ENCODE data around the gene DCTD.

The DCTD gene

GRCh38 chr4:182920676-182921075 lies 3.5 kb upstream of the DCTD start:
- no peak overlapping the region for H2AFZ ChIP-seq (ENCODE audit: low read length, unreplicated experiment)

DNA sequence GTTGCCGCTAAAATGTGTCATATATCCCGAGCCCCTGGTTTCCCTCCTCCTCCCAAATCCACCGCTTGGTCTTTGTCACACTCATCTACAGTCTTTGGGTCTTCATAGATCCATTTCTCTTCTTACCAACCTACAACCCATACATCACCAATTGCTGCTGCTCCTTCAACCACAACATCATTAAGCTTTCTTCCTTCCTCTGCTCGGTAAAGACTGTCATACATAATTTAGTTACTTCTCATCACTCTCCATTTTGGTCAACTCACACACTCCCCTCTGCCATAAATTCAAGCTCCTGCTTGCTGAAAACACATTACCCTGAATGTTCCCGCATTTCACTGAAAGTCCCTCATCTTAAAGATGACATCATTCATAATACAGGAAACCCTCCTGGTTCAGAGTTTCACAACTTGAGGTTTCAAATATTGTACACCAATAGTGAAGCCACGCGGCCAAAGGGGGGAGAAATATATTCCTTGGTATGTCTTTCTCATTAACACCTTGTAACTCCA lies 1.7 kb upstream of the DCTD start:
- no peaks in the 10 kb centered on the region; the same call in 1 of the 2 replicates for H3K27me3 ChIP-seq (ENCODE audit: insufficient read depth, low read length)
- no peak overlapping the region for H3K4me3 ChIP-seq (ENCODE audit: low read depth, low read length)
- peaks cover 20% of the 10 kb centered on the region for H3K79me2 ChIP-seq (ENCODE audit: control insufficient read depth, insufficient read depth, low read length, unreplicated experiment)
- no peak overlapping the region for H3K27ac ChIP-seq (ENCODE audit: low read depth, low read length)
- peaks cover 8% of the 10 kb centered on the region; the same call in 1 of the 2 replicates for H3K36me3 ChIP-seq (ENCODE audit: insufficient read depth, low read length)
- no peak overlapping the region for H2AFZ ChIP-seq (ENCODE audit: low read length, unreplicated experiment)
- peaks cover 23% of the 10 kb centered on the region for H3K4me1 ChIP-seq (ENCODE audit: control insufficient read depth, insufficient read depth, low read length, unreplicated experiment)

More at GRCh38 chr4:182920676-182921075, 3.5 kb upstream of the DCTD start:
- Histone ChIP-seq H3K27me3 (ENCODE audit: insufficient read depth, low read length) (no peaks in the 10 kb centered on the region; the same call in 1 of the 2 replicates), H3K79me2 (ENCODE audit: control insufficient read depth, insufficient read depth, low read length, unreplicated experiment) (peaks cover 11% of the 10 kb centered on the region), H3K36me3 (ENCODE audit: insufficient read depth, low read length) (no peaks in the 10 kb centered on the region), H3K4me1 (ENCODE audit: control insufficient read depth, insufficient read depth, low read length, unreplicated experiment) (peaks cover 17% of the 10 kb centered on the region), H3K4me3 (ENCODE audit: low read depth, low read length) (no peak overlapping the region), H3K27ac (ENCODE audit: low read depth, low read length) (no peak overlapping the region)

DNA sequence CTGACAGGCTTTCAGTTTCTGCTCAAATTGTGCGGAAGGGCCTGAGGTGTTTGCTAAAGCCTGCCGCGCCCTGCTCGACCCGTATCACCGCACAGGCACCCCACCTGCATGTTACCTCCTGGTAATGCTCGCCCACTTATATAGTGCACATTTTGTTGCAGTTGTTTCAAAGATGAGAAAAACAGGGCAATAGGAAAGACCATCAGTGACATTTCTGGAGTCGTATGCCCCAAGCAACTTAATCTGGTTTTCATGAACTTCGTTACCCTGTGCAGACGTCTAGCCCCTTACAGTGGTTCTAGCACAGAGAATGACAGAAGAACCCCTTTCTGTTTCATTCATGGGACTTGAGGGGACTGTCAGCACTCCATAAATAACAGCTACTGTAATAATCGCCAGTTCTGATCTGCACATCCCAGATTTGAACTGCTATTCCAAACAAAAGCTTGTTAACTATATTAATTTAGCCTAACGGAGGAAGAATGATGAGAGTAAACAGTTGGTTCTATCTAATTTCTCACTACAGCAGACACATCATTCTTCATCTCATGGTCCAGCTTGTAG lies 940 bp upstream of the DCTD start:
- H3K27ac ChIP-seq (ENCODE audit: low read depth, low read length), result peak overlapping the region; percentile 66; the same call in 1 of the 2 replicates
- no peaks in the 10 kb centered on the region for H3K27me3 ChIP-seq (ENCODE audit: insufficient read depth, low read length)
- H3K4me3 ChIP-seq (ENCODE audit: low read depth, low read length), result peak overlapping the region; percentile 88
- peaks cover 26% of the 10 kb centered on the region for H3K79me2 ChIP-seq (ENCODE audit: control insufficient read depth, insufficient read depth, low read length, unreplicated experiment)
- H2AFZ ChIP-seq (ENCODE audit: low read length, unreplicated experiment), result peak overlapping the region; percentile 96
- peaks cover 13% of the 10 kb centered on the region; the same call in 1 of the 2 replicates for H3K36me3 ChIP-seq (ENCODE audit: insufficient read depth, low read length)
- peaks cover 23% of the 10 kb centered on the region for H3K4me1 ChIP-seq (ENCODE audit: control insufficient read depth, insufficient read depth, low read length, unreplicated experiment)

GRCh38 chr4:182916483-182917181 lies 554 bp downstream of the DCTD start:
- Histone ChIP-seq H3K27ac (ENCODE audit: low read depth, low read length) (peak overlapping the region; percentile 68), H3K4me3 (ENCODE audit: low read depth, low read length) (peak overlapping the region; percentile 88), H3K4me1 (ENCODE audit: control insufficient read depth, insufficient read depth, low read length, unreplicated experiment) (peaks cover 26% of the 10 kb centered on the region)

DNA sequence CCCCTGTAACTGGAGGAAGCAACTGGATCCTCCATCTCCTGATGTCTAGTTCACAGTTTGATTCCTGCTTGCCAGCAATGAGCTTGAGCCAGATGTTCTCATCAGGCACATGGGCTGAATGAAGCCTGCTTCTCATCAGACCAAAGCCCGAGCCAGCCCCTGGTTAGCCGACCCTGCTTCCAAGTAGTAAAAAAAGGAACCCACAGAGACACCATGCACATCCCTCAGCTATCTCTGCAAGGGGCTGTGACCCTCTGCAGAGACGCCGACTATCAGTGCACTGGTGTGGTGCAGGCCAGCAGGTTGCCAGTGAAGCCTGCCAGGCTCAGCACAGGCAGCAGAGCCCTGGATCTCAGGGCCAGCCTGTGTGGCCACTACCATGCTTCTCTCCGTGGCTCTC lies 2.8 kb downstream of the DCTD start:
- H3K36me3 ChIP-seq (ENCODE audit: insufficient read depth, low read length), result peaks cover 44% of the 10 kb centered on the region

More at GRCh38 chr4:182916483-182917181, 554 bp downstream of the DCTD start:
- Histone ChIP-seq H2AFZ (ENCODE audit: low read length, unreplicated experiment) (peak overlapping the region; percentile 71), H3K79me2 (ENCODE audit: control insufficient read depth, insufficient read depth, low read length, unreplicated experiment) (peaks cover 41% of the 10 kb centered on the region), H3K27me3 (ENCODE audit: insufficient read depth, low read length) (no peaks in the 10 kb centered on the region), H3K36me3 (ENCODE audit: insufficient read depth, low read length) (peaks cover 24% of the 10 kb centered on the region)

DNA sequence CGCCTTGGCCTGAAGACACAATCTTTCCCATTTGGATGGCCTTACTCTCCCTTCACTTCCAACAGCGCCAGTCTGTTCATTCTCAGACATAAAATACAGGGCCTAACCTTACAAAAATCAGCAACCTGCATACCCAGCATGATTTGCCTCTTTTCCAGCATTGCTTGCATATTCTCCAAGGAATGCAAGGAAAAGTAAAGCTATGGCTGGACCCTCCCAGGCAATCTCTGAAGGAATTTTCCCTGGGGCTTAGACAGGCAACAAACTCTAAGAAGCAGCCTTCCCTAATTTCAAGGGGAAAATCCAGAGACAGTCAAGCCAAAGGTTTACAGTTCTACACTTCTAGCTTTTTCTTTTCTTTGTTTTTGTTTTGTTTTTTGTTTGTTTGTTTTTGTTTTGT lies 3.6 kb downstream of the DCTD start:
- Histone ChIP-seq H3K79me2 (ENCODE audit: control insufficient read depth, insufficient read depth, low read length, unreplicated experiment) (peaks cover 59% of the 10 kb centered on the region), H3K4me1 (ENCODE audit: control insufficient read depth, insufficient read depth, low read length, unreplicated experiment) (peaks cover 24% of the 10 kb centered on the region), H3K36me3 (ENCODE audit: insufficient read depth, low read length) (peaks cover 46% of the 10 kb centered on the region)

More for the DNA sequence above, 2.8 kb downstream of the DCTD start:
- no peaks in the 10 kb centered on the region for H3K27me3 ChIP-seq (ENCODE audit: insufficient read depth, low read length)
- H3K4me1 ChIP-seq (ENCODE audit: control insufficient read depth, insufficient read depth, low read length, unreplicated experiment), result peaks cover 26% of the 10 kb centered on the region
- peaks cover 57% of the 10 kb centered on the region for H3K79me2 ChIP-seq (ENCODE audit: control insufficient read depth, insufficient read depth, low read length, unreplicated experiment)
- no peak overlapping the region for H3K4me3 ChIP-seq (ENCODE audit: low read depth, low read length)
- H3K27ac ChIP-seq (ENCODE audit: low read depth, low read length), result no peak overlapping the region
- no peak overlapping the region for H2AFZ ChIP-seq (ENCODE audit: low read length, unreplicated experiment)

DNA sequence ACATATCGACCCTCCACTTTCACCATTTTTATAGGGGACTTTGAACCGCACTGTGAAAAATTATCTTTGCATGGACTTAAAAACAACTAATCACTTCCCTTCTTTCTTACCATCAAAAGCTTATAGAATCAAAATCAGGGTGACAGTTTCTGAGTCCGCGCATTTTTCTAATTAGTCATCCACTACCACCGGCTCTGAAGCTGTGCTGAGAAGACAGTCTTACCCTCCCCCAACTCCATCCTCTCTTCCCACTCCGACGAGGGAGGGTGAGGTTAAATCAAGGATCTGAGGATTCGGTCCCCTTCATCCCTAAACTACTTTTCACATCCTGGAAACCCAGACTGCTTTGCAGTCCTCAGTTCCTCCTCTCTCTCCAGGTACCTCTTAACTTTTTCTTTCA lies 4.2 kb downstream of the DCTD start:
- Histone ChIP-seq H3K27ac (ENCODE audit: low read depth, low read length) (no peak overlapping the region), H3K36me3 (ENCODE audit: insufficient read depth, low read length) (peaks cover 46% of the 10 kb centered on the region), H3K4me1 (ENCODE audit: control insufficient read depth, insufficient read depth, low read length, unreplicated experiment) (peaks cover 18% of the 10 kb centered on the region), H3K4me3 (ENCODE audit: low read depth, low read length) (no peak overlapping the region), H3K79me2 (ENCODE audit: control insufficient read depth, insufficient read depth, low read length, unreplicated experiment) (peaks cover 59% of the 10 kb centered on the region), H3K27me3 (ENCODE audit: insufficient read depth, low read length) (no peaks in the 10 kb centered on the region), H2AFZ (ENCODE audit: low read length, unreplicated experiment) (no peak overlapping the region)

More for the DNA sequence above, 3.6 kb downstream of the DCTD start:
- H3K27me3 ChIP-seq (ENCODE audit: insufficient read depth, low read length), result no peaks in the 10 kb centered on the region
- no peak overlapping the region for H2AFZ ChIP-seq (ENCODE audit: low read length, unreplicated experiment)
- no peak overlapping the region for H3K27ac ChIP-seq (ENCODE audit: low read depth, low read length)
- H3K4me3 ChIP-seq (ENCODE audit: low read depth, low read length), result no peak overlapping the region

- Histone ChIP-seq H2AFZ (ENCODE audit: low read length, unreplicated experiment) (no peak overlapping the region), H3K4me1 (ENCODE audit: control insufficient read depth, insufficient read depth, low read length, unreplicated experiment) (peaks cover 3% of the 10 kb centered on the region), H3K36me3 (ENCODE audit: insufficient read depth, low read length) (peaks cover 33% of the 10 kb centered on the region), H3K27ac (ENCODE audit: low read depth, low read length) (no peak overlapping the region), H3K79me2 (ENCODE audit: control insufficient read depth, insufficient read depth, low read length, unreplicated experiment) (peaks cover 47% of the 10 kb centered on the region), H3K27me3 (ENCODE audit: insufficient read depth, low read length) (no peaks in the 10 kb centered on the region), H3K4me3 (ENCODE audit: low read depth, low read length) (no peak overlapping the region)
Observed at GRCh38 chr4:182908124-182908523, 9.1 kb downstream of the DCTD start.

- Histone ChIP-seq H3K4me1 (ENCODE audit: control insufficient read depth, insufficient read depth, low read length, unreplicated experiment) (no peaks in the 10 kb centered on the region), H3K27ac (ENCODE audit: low read depth, low read length) (no peak overlapping the region), H2AFZ (ENCODE audit: low read length, unreplicated experiment) (no peak overlapping the region), H3K36me3 (ENCODE audit: insufficient read depth, low read length) (peaks cover 25% of the 10 kb centered on the region), H3K4me3 (ENCODE audit: low read depth, low read length) (no peak overlapping the region), H3K27me3 (ENCODE audit: insufficient read depth, low read length) (no peaks in the 10 kb centered on the region), H3K79me2 (ENCODE audit: control insufficient read depth, insufficient read depth, low read length, unreplicated experiment) (peaks cover 40% of the 10 kb centered on the region)
Observed at GRCh38 chr4:182907396-182907795, 9.8 kb downstream of the DCTD start.

DNA sequence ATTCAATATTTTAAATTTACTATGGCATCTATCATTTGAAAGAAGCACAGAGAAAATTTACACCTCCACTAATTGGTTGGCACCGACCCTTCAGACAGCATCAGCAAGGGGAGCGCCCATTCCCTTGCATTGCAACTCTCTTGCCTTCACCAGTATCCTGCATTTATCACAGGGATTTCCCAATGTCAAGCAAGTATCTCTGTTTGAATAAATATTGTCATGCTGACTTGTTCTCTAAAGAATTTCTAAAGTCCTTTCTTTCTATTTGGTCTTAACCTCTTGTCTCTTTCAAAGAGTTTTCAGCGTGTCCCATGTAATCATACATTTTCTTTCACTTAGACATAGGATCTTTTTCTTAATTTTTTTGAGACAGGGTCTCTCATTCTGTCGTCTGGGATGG lies 10.4 kb downstream of the DCTD start:
- Histone ChIP-seq H3K79me2 (ENCODE audit: control insufficient read depth, insufficient read depth, low read length, unreplicated experiment) (peaks cover 34% of the 10 kb centered on the region), H3K36me3 (ENCODE audit: insufficient read depth, low read length) (peaks cover 22% of the 10 kb centered on the region), H3K27ac (ENCODE audit: low read depth, low read length) (no peak overlapping the region), H3K27me3 (ENCODE audit: insufficient read depth, low read length) (no peaks in the 10 kb centered on the region), H3K4me3 (ENCODE audit: low read depth, low read length) (no peak overlapping the region), H2AFZ (ENCODE audit: low read length, unreplicated experiment) (no peak overlapping the region), H3K4me1 (ENCODE audit: control insufficient read depth, insufficient read depth, low read length, unreplicated experiment) (no peaks in the 10 kb centered on the region)

- no peak overlapping the region for H2AFZ ChIP-seq (ENCODE audit: low read length, unreplicated experiment)
- no peaks in the 10 kb centered on the region for H3K4me1 ChIP-seq (ENCODE audit: control insufficient read depth, insufficient read depth, low read length, unreplicated experiment)
- H3K27ac ChIP-seq (ENCODE audit: low read depth, low read length), result no peak overlapping the region
- H3K36me3 ChIP-seq (ENCODE audit: insufficient read depth, low read length), result peaks cover 19% of the 10 kb centered on the region
- no peaks in the 10 kb centered on the region for H3K27me3 ChIP-seq (ENCODE audit: insufficient read depth, low read length)
- H3K79me2 ChIP-seq (ENCODE audit: control insufficient read depth, insufficient read depth, low read length, unreplicated experiment), result peaks cover 22% of the 10 kb centered on the region
- no peak overlapping the region for H3K4me3 ChIP-seq (ENCODE audit: low read depth, low read length)
Observed at GRCh38 chr4:182905038-182905437, 12.1 kb downstream of the DCTD start.
